ENCODE measurements around the gene KRTAP17-1.
"Not testable (repeated sequence)": the region's sequence is repeated elsewhere in the genome, so short reads cannot be mapped to it uniquely, and the experiment has no call there.

The KRTAP17-1 gene

DNA sequence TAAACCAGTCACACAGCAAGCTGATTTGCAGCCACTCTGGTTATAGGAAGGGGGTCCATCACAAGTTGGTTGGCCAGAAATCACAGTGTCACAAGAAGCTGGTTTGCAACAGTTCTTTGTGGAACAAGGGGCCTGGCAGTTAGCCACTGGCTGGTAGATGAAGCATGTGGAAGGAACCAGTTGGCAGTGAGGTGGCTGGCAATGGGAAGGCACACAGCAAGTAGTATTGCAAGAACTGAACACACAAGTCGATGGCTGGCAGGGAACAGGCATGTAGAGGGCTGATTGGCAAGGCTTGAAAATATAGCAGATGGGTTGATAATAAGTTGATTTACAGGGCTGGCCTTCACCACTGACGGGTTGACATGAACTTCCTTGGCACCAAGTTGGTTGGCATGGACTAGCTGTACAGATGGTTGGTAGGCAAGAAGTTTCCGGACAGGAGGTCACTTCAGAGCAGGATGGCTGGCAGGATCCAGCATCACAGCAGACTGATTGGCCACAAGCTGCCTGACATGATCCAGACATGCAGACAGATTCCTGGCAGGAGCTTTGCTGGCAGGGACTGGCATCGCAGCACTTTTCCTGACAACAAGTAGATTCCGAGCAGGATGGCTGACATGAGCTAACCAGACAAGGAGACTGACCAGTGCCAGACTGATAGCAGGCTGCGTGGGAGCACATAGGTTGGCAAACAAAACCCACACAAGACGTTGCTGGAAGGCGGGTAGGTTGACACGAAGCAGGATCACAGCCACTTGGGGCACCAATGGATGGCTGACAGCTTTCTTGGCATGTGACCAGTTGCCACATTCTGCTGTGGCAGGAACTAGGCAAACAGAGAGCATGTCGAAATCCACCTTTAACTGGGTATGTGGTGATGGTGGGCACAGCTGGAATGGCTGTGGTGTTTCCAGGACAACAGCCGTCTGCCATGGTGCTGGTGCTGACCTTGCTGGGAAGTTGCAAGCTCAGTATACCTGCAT, 13.3 kb downstream of the KRTAP17-1 start, which contains the start of gene KRTAP29-1:
TSS of gene KRTAP29-1 (minus strand) at position 936 of the 986 bp plus-strand sequence. CDS start at position 936, 0 bp downstream.
- DNase-seq = no peak

DNA sequence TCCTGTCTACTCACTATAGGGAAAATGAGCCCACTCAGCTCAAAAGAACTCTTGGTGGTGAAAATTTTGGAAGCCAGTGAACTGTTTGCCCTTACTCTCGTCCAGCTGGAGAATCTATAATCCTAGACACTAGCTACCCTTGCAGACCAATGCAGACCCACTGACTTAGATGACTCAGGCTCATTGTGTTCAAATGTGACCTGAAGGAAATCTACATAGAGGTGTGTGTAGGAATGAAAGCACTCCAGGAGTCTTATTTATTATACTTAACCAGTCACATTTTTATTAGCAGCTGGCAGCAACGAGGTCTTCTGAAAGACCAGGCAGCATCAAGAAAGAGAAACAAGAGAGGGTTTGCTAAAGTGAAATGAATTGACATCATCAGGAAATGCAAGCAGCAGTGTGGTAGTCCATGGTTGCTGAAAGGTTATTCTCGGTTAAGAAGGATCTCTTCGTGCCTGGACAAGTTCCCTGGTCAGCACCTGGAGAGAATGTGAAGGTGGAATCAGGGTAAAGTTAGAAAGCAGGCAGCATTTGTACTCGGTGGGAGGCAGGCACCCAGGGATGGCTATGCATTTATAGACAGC, 14.2 kb downstream of the KRTAP17-1 start:
- DNase-seq = no peak

DNA sequence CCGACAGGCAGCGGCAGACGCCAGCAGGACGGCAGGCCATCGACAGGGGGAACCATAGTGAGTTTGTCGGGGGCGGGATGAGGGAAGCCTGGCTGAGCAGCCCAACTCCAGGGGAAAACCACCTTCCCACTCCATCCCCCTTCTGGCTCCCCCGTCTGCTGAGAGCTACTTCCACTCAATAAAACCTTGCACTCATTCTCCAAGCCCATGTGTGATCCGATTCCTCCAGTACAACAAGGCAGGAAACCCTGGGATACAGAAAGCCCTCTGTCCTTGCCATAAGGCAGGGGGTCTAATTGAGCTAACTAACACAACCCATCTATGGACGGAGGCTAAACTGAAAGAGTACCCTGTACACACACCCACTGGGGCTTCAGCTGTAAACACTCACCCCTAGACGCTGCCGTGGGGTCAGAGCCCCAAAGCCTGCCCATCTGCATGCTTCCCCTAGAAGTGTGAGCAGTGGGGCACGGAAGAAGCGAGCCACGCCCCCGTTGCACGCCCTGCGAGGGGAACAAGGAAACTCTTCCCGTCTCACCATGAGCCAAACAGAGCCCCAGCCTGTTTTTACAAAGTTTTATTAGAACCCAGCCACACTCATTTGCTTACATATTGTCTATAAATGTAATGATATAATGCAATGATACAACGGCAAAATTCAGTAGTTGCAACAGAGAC, 16.9 kb downstream of the KRTAP17-1 start:
- no peak for DNase-seq

DNA sequence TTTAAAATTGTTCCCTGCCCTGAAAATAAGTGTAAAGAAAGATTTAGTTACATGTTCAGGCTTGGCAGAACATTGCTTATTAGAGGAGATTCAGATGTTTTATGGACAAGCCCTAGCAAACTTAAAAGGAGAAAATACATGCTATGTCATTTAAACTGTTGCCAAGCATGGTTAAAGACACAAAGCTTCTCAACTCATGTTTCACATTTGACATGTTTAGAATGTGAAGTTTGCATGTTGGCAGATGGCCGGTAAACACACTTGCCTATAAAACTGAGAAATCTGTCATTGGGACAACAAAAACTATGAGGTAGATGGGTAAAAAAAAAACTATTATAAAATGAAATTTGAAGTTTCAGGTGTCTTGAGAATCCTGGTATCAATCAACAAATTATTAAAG, 18.7 kb downstream of the KRTAP17-1 start:
- no peak for DNase-seq

DNA sequence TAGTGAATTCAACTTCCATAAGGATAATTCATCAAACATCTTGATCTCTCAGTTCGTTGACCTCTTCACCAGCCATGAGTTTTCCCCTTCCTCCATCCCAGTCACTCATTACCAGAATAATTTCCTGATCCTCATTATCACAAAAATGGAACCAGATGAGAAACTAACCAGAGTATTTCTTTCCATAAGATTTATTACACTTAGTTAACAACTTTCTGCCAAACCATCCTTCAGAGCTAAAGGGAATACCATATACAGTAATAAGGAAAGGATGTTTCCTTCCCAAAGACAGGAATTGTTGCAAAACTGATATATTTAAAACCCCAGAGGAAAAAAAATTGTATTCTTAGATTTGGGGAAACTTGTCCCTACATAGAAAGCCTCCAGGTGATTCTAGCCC, 21.5 kb downstream of the KRTAP17-1 start:
- DNase-seq = no peak

DNA sequence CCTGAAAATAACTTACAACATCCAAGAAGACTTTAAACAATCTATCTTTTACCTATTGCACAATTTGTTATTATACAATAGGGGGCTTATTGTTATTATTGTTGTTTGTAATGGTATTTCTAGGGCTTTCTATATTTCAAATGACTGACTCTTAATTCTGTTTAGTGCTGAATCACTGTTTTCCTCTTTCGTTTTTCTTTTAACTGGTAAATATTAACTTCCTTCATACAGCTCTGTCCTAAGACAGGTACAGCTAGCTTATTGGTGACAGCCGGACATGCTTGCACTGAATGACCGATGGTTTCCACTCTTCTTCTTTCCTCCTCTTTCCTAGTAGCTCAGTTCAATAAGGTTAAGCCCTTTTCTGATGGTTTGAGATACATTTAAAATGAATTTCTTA, 28.5 kb downstream of the KRTAP17-1 start:
- no peak for DNase-seq

DNA sequence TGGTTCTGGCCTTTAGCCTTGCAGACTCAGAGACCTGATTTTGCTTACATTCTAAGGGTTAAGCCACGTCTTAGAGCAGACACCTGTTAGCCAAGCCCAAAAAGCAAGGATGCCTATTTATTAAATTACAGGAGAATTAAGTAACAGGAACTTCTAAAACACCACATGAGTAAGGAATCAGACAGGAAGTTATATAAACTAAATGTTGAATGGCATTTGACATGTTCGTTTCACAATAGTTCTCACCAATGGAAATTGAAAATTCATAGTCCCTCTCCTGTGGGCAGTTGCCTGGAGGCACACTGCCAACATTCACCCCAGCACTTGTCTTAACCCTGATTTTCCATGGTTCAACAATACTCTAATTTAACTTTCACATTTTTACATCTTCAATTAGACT, 31.0 kb downstream of the KRTAP17-1 start:
- no peak for DNase-seq

DNA sequence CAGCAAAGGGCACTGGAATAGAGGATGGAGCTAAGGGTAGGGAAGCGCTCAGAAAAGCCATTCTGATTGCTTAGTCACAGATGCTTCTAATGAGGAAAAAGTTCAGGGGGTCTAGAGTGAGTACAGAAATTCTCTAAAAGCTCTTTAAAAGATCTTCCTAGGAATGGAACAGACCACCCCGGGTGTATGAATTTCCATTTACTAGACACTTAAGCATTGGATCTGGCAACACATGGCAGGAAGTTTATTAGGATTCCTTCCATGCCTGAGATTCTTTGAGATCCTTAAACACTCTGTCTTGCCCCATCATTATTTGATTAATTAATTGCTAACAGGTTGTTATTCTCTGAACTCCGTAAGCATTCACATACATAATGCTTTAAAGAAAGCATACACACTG, 31.5 kb downstream of the KRTAP17-1 start:
- DNase-seq = no peak

DNA sequence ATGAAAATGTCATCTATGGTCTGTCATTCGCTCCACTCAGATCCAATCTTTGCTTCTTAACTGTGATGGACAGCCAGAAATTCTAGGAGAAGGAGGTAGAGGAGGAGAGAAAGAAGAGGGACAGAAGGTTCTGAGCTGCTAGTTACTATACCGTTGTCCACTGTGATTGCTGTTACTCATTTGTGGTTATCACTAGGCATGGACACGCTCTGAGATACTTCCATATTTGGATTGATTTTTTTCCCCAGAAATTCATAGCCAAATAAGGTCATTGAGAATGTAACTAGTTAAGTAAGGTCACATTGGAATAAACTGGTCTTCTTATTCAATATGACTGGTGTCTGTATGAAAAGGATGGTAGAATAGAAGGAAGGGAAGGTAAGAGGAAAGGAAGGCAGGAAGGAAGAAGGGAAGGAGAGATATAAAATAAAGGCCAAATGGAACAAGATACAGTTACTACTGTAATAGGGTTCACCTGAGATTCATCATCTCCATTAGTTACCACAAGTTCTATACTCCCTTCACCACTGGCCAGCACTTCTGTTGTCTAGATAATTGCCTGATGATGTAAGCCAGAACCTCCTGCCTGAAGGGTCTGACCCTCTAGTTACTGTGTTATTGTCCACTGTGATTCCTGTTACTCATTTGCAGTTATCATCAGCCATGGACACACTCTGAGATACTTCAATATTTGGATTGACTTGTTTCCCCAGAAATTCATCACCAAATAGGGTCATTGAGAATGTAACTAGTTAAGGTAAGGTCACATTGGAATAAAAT, 37.1 kb downstream of the KRTAP17-1 start:
- no peak for DNase-seq

DNA sequence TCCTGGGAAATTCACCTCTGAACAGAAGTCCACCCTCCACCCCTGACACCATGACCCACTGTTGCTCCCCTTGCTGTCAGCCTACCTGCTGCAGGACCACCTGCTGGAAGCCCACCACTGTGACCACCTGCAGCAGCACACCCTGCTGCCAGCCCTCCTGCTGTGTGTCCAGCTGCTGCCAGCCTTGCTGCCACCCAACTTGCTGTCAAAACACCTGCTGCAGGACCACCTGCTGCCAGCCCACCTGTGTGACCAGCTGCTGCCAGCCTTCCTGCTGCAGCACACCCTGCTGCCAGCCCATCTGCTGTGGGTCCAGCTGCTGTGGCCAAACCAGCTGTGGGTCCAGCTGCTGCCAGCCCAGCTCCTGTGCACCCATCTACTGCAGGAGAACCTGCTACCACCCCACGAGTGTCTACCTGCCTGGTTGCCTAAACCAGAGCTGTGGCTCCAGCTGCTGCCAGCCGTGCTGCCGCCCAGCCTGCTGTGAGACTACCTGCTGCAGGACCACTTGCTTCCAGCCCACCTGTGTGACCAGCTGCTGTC, 39.8 kb downstream of the KRTAP17-1 start, which contains the start of gene KRTAP9-7:
TSS of gene KRTAP9-7 (plus strand) at position 51 of the 543 bp plus-strand sequence. CDS start at position 51, 0 bp downstream.
- not testable (repeated sequence) for DNase-seq

DNA sequence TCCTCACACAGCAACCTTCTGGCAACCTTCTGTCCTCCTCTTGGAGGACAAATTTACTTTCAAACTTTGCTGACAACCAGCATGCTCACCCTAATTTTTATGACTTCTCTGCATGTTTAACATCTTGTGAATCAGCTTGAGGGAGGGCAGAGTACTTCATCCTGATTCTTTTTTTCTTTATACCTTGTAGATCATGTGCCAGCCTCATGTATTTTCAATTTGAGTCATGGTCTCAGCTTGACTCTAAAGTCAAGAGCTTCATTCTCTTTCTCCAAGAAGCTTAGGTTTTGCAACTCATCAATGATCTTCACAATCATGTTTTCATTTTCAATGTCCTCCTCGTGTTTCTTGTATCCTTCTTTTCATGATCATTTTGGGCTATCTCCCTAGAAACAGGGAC, 43.7 kb downstream of the KRTAP17-1 start:
- no peak for DNase-seq

DNA sequence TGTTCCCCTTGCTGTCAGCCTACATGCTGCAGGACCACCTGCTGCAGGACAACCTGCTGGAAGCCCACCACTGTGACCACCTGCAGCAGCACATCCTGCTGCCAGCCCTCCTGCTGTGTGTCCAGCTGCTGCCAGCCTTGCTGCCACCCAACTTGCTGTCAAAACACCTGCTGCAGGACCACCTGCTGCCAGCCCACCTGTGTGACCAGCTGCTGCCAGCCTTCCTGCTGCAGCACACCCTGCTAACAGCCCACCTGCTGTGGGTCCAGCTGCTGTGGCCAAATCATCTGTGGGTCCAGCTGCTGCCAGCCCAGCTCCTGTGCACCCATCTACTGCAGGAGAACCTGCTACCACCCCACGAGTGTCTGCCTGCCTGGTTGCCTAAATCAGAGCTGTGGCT, 44.2 kb downstream of the KRTAP17-1 start:
- not testable (repeated sequence) for DNase-seq

DNA sequence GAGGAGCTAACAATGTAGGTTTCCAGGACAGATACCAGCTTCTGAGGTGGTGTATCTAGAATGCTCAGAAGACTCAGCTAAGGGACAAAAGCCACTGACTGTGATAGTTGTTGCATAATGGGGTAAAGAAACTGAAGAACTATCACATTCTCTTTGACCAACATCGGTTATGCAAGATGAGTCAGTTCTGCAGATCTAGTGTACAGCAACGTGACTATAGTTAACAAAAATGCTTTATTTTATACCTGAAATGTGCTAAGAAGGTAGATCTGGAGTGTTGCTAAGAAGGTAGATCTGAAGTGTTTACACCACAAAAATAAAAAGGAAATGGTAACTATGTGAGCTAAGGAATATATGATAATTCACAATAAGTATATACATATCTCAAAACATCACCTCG, 47.8 kb downstream of the KRTAP17-1 start:
- no peak for DNase-seq

DNA sequence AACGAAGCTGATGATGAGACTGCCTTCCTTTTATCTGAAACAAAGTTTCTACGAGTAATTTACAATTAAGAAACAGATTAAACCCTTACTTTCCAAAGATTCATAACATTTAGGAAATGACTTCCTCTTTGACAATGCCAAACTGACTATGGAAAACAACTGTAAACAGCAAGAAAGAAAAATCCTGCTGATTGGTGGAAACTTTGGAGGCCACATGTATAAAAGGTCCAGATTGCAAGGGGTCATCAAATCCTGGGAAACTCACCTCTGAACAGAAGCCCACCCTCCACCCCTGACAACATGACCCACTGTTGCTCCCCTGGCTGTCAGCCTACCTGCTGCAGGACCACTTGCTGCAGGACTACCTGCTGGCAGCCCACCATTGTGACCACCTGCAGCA, 50.4 kb downstream of the KRTAP17-1 start, which contains the start of gene KRTAP9-6:
TSS of gene KRTAP9-6 (plus strand) at position 301 of the 400 bp plus-strand sequence. CDS start at position 301, 0 bp downstream.
- no peak for DNase-seq
